GM23338 (cell line): ENCODE measurements around the gene CCDC200. TPM values are rescaled to one million over a fixed set of nuclear protein-coding genes. Genes with fewer than 3 reads are reported as not detected.

ENCODE experiments used
- ATAC-seq: fragments of 200-7000 bp; cut with Tn5 transposase; 3 replicates; pipeline ENCODE4 v1.9.1; 2020
- DNase-seq: peaks from one replicate; pipeline ENCODE4 v3.0.0-alpha.2; 2015; ENCODE audit warnings: low spot score
- H2AFZ ChIP-seq: fragments of 200-600 bp; sonication (generic); 2 replicates; pipeline ENCODE4 v1.8.0; 2016; ENCODE audit warnings: antibody characterized with exemption, mild to moderate bottlenecking, moderate library complexity
- H3F3A ChIP-seq: fragments of 200-600 bp; sonication (generic); replicated peaks from 2 replicates; pipeline ENCODE4 v1.8.0; 2017; ENCODE audit warnings: antibody characterized with exemption, mixed run types, low read depth
- H3K27ac ChIP-seq: fragments of 200-600 bp; sonication (generic); 2 replicates; pipeline ENCODE4 v1.6.1; 2016; ENCODE audit warnings: low read depth
- H3K27me3 ChIP-seq: fragments of 200-600 bp; sonication (generic); 2 replicates; pipeline ENCODE4 v1.8.0; 2016; ENCODE audit warnings: mild to moderate bottlenecking, mixed run types, moderate library complexity; ENCODE audit not compliant: insufficient read depth
- H3K36me3 ChIP-seq: fragments of 200-600 bp; sonication (generic); 2 replicates; pipeline ENCODE4 v1.8.0; 2016; ENCODE audit warnings: mild to moderate bottlenecking; ENCODE audit not compliant: insufficient read depth
- H3K4me1 ChIP-seq: fragments of 200-600 bp; sonication (generic); 2 replicates; pipeline ENCODE4 v1.8.0; 2016; ENCODE audit warnings: mild to moderate bottlenecking, moderate library complexity; ENCODE audit not compliant: insufficient read depth
- H3K4me2 ChIP-seq: fragments of 200-600 bp; sonication (generic); 2 replicates; pipeline ENCODE4 v1.7.1; 2017; ENCODE audit warnings: mixed run types
- H3K4me3 ChIP-seq: fragments of 200-600 bp; sonication (generic); 2 replicates; pipeline ENCODE4 v1.6.1; 2016; ENCODE audit warnings: mixed run types
- H3K79me2 ChIP-seq: fragments of 200-600 bp; sonication (generic); replicated peaks from 2 replicates; pipeline ENCODE4 v1.8.0; 2017; ENCODE audit warnings: mild to moderate bottlenecking; ENCODE audit not compliant: insufficient read depth
- H3K9me2 ChIP-seq: fragments of 200-600 bp; sonication (generic); 2 replicates; pipeline ENCODE4 v1.8.0; 2017; ENCODE audit not compliant: insufficient read depth
- H4K20me1 ChIP-seq: fragments of 200-600 bp; sonication (generic); replicated peaks from 2 replicates; pipeline ENCODE4 v1.8.0; 2017; ENCODE audit warnings: mild to moderate bottlenecking; ENCODE audit not compliant: insufficient read depth
- H3K27ac Mint-ChIP-seq: 2 replicates; pipeline ENCODE4 v1.8.0; 2020; ENCODE audit warnings: inconsistent platforms, mild to moderate bottlenecking, moderate library complexity, mixed read lengths
- H3K27me3 Mint-ChIP-seq: 3 replicates; pipeline ENCODE4 v1.8.0; 2022; ENCODE audit warnings: low read depth, mild to moderate bottlenecking, moderate library complexity, mixed read lengths, inconsistent platforms; ENCODE audit not compliant: insufficient read depth, poor library complexity
- H3K36me3 Mint-ChIP-seq: 3 replicates; pipeline ENCODE4 v1.8.0; 2021; ENCODE audit warnings: low read depth, mild to moderate bottlenecking, inconsistent platforms, moderate library complexity, mixed read lengths
- H3K4me1 Mint-ChIP-seq: 3 replicates; pipeline ENCODE4 v1.8.0; 2020; ENCODE audit warnings: mild to moderate bottlenecking, inconsistent platforms, mixed read lengths
- H3K4me3 Mint-ChIP-seq: 3 replicates; pipeline ENCODE4 v1.8.0; 2021; ENCODE audit warnings: moderate library complexity, mild to moderate bottlenecking, inconsistent platforms, mixed read lengths
- H3K9me3 Mint-ChIP-seq: 3 replicates; pipeline ENCODE4 v1.8.0; 2020; ENCODE audit warnings: moderate library complexity, mild to moderate bottlenecking, inconsistent platforms, mixed read lengths
- EZH2 ChIP-seq: fragments of 200-600 bp; sonication (generic); IDR thresholded peaks from one replicate; pipeline ENCODE4 v1.8.0; 2017; ENCODE audit warnings: antibody characterized with exemption, mild to moderate bottlenecking, low read depth; ENCODE audit not compliant: unreplicated experiment
- EZH2phosphoT487 ChIP-seq: fragments of 200-600 bp; sonication (generic); IDR thresholded peaks from one replicate; pipeline ENCODE4 v1.8.1; 2018; ENCODE audit warnings: antibody characterized with exemption; ENCODE audit not compliant: unreplicated experiment
- JUNB ChIP-seq: IDR thresholded peaks from one replicate; pipeline ENCODE4 v1.6.1; 2016; ENCODE audit warnings: antibody characterized with exemption; ENCODE audit not compliant: unreplicated experiment
- NANOG ChIP-seq: IDR thresholded peaks from 2 replicates; pipeline ENCODE4 v1.6.1; 2016; ENCODE audit warnings: antibody characterized with exemption, borderline replicate concordance
- POLR2AphosphoS5 ChIP-seq: IDR thresholded peaks from 2 replicates; pipeline ENCODE4 v1.6.1; 2016; ENCODE audit warnings: antibody characterized with exemption, low read depth
- STAT1 ChIP-seq: IDR thresholded peaks from one replicate; pipeline ENCODE4 v1.6.1; 2016; ENCODE audit warnings: antibody characterized with exemption; ENCODE audit not compliant: unreplicated experiment
- polyA plus RNA-seq: library from polyadenylated mRNA; unstranded; fragments of >200 nt; fragmentation: Nextera tagmentation; extraction: Ambion mirVana; gene quantifications from 2 replicates; pipeline ENCODE4 v1.2.1, GENCODE V29; 2016
- total RNA-seq: library from RNA; depleted of rRNA; stranded (reverse); fragments of >200 nt; shearing (Covaris generic); gene quantifications from 2 replicates; pipeline ENCODE4 v1.2.3, GENCODE V29; 2014
- TF ChIP-seq, protein P1 (sequence below), 2 experiments: fragments of 200-600 bp in 1 of 2; sonication (generic) in 1 of 2; conservative IDR thresholded peaks; 2 replicates each; pipeline versions ENCODE4 v1.5.1 to v1.6.1; 2016 to 2017; ENCODE audit warnings: antibody characterized with exemption in 2 of 2, low read depth in 2 of 2, mild to moderate bottlenecking in 2 of 2, moderate library complexity in 1 of 2
- TF ChIP-seq, protein P2 (sequence below): IDR thresholded peaks from one replicate; pipeline ENCODE4 v1.6.1; 2018; ENCODE audit warnings: antibody characterized with exemption; ENCODE audit not compliant: unreplicated experiment
- TF ChIP-seq, protein P3 (sequence below): IDR thresholded peaks from 2 replicates; pipeline ENCODE4 v1.6.1; 2016; ENCODE audit warnings: antibody characterized with exemption

The CCDC200 gene
- total and polyA plus RNA-seq, 2 experiments from 2014 or later, result not detected

DNA sequence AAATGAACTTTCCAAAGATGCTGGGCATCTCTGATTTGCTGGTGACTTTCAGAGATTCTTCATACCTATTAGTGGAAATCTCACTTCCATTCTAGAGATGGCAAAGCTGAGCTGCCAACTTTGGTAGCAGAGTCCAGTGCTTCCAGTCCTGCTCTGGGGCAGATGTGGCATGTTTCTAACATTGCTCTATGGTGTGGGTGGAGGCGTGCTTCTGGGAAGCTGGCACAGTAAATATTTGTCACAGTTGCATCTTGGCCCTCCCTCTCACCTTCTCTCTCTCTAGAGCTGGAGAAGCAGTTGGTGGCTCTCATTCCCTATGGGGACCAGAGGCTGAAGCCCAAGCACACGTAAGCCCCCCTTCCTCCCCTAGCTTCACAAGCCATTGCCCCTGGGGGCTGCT is 14.9 kb downstream of the CCDC200 start:
- Histone ChIP-seq H3K4me2 (no peak overlapping the region), H3K4me1 (peaks cover 16% of the 10 kb centered on the region)

DNA sequence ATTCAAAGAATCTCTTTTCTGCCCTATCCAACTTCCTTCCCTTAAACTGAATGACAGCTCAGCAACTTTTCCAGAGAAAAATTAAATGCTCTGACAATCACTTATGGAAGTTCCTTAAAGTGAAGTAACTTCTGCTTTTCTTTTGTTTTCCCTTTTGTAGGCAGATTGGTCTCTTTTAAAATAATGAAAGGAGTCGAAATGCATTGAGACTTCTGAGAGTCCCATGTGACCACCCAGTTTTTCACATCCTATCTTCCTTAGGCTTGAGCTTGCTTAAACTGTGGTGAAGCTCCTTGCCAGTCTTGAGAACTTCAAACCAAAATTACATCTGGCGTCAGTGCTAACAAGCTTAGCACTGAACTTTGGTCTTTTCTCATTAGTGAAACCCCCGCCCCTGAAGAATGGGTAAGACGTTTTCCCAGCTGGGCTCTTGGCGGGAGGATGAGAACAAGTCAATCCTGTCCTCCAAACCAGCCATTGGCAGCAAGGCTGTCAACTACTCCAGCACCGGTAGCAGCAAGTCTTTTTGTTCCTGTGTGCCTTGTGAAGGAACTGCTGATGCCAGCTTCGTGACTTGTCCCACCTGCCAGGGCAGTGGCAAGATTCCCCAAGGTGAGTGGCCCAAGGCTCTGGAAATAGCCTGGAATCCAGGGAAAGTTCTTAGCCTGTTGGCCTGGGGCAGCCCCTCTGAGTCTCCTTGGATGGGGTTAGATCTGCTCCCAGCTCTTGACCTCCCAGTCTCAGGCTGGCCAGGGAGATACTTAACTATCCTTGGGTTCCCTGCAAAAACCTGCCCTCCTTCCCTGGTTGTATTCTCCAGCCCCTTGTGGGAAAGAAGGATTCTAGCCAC is 15.6 kb downstream of the CCDC200 start:
- H3K9me3 Mint-ChIP-seq, result no peaks in the 10 kb centered on the region; the same call in 2 of the 3 replicates
- ATAC-seq, result no peak
- no peak for DNase-seq
- Histone ChIP-seq H3K27ac (no peak overlapping the region), H3K4me3 (peak overlapping the region; percentile 59), H3K4me2 (peak overlapping the region; percentile 77), H3K9me2 (no peaks in the 10 kb centered on the region), H2AFZ (peak overlapping the region; percentile 53), H3K79me2 (no peaks in the 10 kb centered on the region), H3K27me3 (no peaks in the 10 kb centered on the region), H3F3A (0 out of 2 replicates have a peak, but pooled peaks cover 4% of the 10 kb centered on the region), H3K36me3 (0 out of 2 replicates have a peak, but pooled peaks cover 6% of the 10 kb centered on the region), H3K4me1 (peaks cover 16% of the 10 kb centered on the region), H4K20me1 (no peaks in the 10 kb centered on the region)
- peaks cover 8% of the 10 kb centered on the region for H3K27me3 Mint-ChIP-seq
- peaks cover 7% of the 10 kb centered on the region for H3K36me3 Mint-ChIP-seq
- peak overlapping the region; percentile 92 for H3K4me3 Mint-ChIP-seq
- peaks cover 14% of the 10 kb centered on the region for H3K4me1 Mint-ChIP-seq
- H3K27ac Mint-ChIP-seq, result no peak overlapping the region
- TF ChIP-seq STAT1 (no peak), EZH2phosphoT487 (no peak), NANOG (no peak), JUNB (no peak), EZH2 (no peak), POLR2AphosphoS5 (no peak)
- TF ChIP-seq, protein P1, sequence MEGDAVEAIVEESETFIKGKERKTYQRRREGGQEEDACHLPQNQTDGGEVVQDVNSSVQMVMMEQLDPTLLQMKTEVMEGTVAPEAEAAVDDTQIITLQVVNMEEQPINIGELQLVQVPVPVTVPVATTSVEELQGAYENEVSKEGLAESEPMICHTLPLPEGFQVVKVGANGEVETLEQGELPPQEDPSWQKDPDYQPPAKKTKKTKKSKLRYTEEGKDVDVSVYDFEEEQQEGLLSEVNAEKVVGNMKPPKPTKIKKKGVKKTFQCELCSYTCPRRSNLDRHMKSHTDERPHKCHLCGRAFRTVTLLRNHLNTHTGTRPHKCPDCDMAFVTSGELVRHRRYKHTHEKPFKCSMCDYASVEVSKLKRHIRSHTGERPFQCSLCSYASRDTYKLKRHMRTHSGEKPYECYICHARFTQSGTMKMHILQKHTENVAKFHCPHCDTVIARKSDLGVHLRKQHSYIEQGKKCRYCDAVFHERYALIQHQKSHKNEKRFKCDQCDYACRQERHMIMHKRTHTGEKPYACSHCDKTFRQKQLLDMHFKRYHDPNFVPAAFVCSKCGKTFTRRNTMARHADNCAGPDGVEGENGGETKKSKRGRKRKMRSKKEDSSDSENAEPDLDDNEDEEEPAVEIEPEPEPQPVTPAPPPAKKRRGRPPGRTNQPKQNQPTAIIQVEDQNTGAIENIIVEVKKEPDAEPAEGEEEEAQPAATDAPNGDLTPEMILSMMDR (conservative IDR thresholded peaks at IDR 0.05; ENCODE audit: low read depth in 2 of 2), result no peak
- TF ChIP-seq, protein P2, sequence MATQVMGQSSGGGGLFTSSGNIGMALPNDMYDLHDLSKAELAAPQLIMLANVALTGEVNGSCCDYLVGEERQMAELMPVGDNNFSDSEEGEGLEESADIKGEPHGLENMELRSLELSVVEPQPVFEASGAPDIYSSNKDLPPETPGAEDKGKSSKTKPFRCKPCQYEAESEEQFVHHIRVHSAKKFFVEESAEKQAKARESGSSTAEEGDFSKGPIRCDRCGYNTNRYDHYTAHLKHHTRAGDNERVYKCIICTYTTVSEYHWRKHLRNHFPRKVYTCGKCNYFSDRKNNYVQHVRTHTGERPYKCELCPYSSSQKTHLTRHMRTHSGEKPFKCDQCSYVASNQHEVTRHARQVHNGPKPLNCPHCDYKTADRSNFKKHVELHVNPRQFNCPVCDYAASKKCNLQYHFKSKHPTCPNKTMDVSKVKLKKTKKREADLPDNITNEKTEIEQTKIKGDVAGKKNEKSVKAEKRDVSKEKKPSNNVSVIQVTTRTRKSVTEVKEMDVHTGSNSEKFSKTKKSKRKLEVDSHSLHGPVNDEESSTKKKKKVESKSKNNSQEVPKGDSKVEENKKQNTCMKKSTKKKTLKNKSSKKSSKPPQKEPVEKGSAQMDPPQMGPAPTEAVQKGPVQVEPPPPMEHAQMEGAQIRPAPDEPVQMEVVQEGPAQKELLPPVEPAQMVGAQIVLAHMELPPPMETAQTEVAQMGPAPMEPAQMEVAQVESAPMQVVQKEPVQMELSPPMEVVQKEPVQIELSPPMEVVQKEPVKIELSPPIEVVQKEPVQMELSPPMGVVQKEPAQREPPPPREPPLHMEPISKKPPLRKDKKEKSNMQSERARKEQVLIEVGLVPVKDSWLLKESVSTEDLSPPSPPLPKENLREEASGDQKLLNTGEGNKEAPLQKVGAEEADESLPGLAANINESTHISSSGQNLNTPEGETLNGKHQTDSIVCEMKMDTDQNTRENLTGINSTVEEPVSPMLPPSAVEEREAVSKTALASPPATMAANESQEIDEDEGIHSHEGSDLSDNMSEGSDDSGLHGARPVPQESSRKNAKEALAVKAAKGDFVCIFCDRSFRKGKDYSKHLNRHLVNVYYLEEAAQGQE, result no peak
- TF ChIP-seq, protein P3, sequence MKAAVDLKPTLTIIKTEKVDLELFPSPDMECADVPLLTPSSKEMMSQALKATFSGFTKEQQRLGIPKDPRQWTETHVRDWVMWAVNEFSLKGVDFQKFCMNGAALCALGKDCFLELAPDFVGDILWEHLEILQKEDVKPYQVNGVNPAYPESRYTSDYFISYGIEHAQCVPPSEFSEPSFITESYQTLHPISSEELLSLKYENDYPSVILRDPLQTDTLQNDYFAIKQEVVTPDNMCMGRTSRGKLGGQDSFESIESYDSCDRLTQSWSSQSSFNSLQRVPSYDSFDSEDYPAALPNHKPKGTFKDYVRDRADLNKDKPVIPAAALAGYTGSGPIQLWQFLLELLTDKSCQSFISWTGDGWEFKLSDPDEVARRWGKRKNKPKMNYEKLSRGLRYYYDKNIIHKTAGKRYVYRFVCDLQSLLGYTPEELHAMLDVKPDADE, result no peak

More for the DNA sequence above, 14.9 kb downstream of the CCDC200 start:
- Histone ChIP-seq H3K79me2 (no peaks in the 10 kb centered on the region), H3K4me3 (no peak overlapping the region), H3K27ac (no peak overlapping the region), H2AFZ (no peak overlapping the region), H3K27me3 (no peaks in the 10 kb centered on the region), H3K36me3 (0 out of 2 replicates have a peak, but pooled peaks cover under 1% of the 10 kb centered on the region), H3F3A (0 out of 2 replicates have a peak, but pooled peaks cover 4% of the 10 kb centered on the region), H3K9me2 (no peaks in the 10 kb centered on the region), H4K20me1 (no peaks in the 10 kb centered on the region)
- no peaks in the 10 kb centered on the region; the same call in 2 of the 3 replicates for H3K9me3 Mint-ChIP-seq
- peaks cover 14% of the 10 kb centered on the region for H3K4me1 Mint-ChIP-seq
- H3K27me3 Mint-ChIP-seq, result peaks cover 10% of the 10 kb centered on the region
- no peak for DNase-seq
- peaks cover 7% of the 10 kb centered on the region for H3K36me3 Mint-ChIP-seq
- no peak overlapping the region for H3K4me3 Mint-ChIP-seq
- H3K27ac Mint-ChIP-seq, result no peak overlapping the region
- no peak for ATAC-seq
- TF ChIP-seq EZH2phosphoT487, result no peak
